GM19025 (cell line): ENCODE data around the gene KRABD2.
"Not testable (repeated sequence)": the region's sequence is repeated elsewhere in the genome, so short reads cannot be mapped to it uniquely, and the experiment has no call there.

Experiments used
- ATAC-seq: cut with Tn5 transposase; IDR thresholded peaks from one replicate; pipeline ENCODE4 v1.9.1; 2021; ENCODE audit warnings: mild to moderate bottlenecking, low read depth, moderate library complexity; ENCODE audit not compliant: unreplicated experiment

KRABD2 gene

GRCh38 chr17:8393470-8394231 is 17.1 kb upstream of the KRABD2 start:
- no peak for ATAC-seq

- ATAC-seq = no peak
Observed at GRCh38 chr17:8392674-8393469, 16.4 kb upstream of the KRABD2 start.

- ATAC-seq = no peak
Observed at GRCh38 chr17:8392274-8392673, 15.8 kb upstream of the KRABD2 start.

- ATAC-seq = no peak
Observed at GRCh38 chr17:8391711-8392110, 15.2 kb upstream of the KRABD2 start.

GRCh38 chr17:8387914-8388651 is 11.6 kb upstream of the KRABD2 start:
- ATAC-seq = no peak

- ATAC-seq = no peak
Observed at GRCh38 chr17:8386841-8387240, 10.3 kb upstream of the KRABD2 start.

GRCh38 chr17:8384801-8385378 is 8.4 kb upstream of the KRABD2 start:
- ATAC-seq = no peak

GRCh38 chr17:8383143-8383822 is 6.8 kb upstream of the KRABD2 start, which contains the start of gene RPL26:
RPL26 (minus strand) TSS chr17:8383193; CDS start chr17:8382310, 883 bp downstream.
- ATAC-seq = peak; percentile 87

GRCh38 chr17:8382880-8383142 is 6.3 kb upstream of the KRABD2 start:
- ATAC-seq = no peak

GRCh38 chr17:8382052-8382879 is 5.8 kb upstream of the KRABD2 start:
- ATAC-seq = no peak

- ATAC-seq = no peak
Observed at GRCh38 chr17:8380049-8380448, 3.5 kb upstream of the KRABD2 start.

- not testable (repeated sequence) for ATAC-seq
Observed at GRCh38 chr17:8378117-8378516, 1.6 kb upstream of the KRABD2 start.

GRCh38 chr17:8377422-8377821 is 918 bp upstream of the KRABD2 start:
- no peak for ATAC-seq

- no peak for ATAC-seq
Observed at GRCh38 chr17:8375738-8376259, 705 bp downstream of the KRABD2 start.

GRCh38 chr17:8373856-8374255 is 2.6 kb downstream of the KRABD2 start:
- ATAC-seq = not testable (repeated sequence)

- no peak for ATAC-seq
Observed at GRCh38 chr17:8372422-8372821, 4.1 kb downstream of the KRABD2 start.

GRCh38 chr17:8371786-8372185 is 4.7 kb downstream of the KRABD2 start:
- no peak for ATAC-seq

GRCh38 chr17:8369944-8370343 is 6.6 kb downstream of the KRABD2 start:
- ATAC-seq = no peak

GRCh38 chr17:8368193-8368592 is 8.3 kb downstream of the KRABD2 start:
- no peak for ATAC-seq
